Fibroblast of lung (primary cell): ENCODE data around the gene CA6.

Experiments used
- EZH2 ChIP-seq: IDR thresholded peaks from 2 replicates; pipeline ENCODE4 v1.5.1; 2012; ENCODE audit warnings: low read length, control low read depth, mild to moderate bottlenecking; ENCODE audit errors: missing control alignments
- TF ChIP-seq, protein P1 (sequence below), 2 donors: IDR thresholded peaks in 1 of 2; conservative IDR thresholded peaks in 1 of 2; 1 replicate in 1 of 2; 2 replicates in 1 of 2; pipeline ENCODE4 v1.5.1; 2011 to 2012; ENCODE audit warnings: low read length in 2 of 2, control low read depth in 1 of 2, inconsistent platforms in 1 of 2, low read depth in 1 of 2, mild to moderate bottlenecking in 1 of 2

- TF ChIP-seq, protein P1, sequence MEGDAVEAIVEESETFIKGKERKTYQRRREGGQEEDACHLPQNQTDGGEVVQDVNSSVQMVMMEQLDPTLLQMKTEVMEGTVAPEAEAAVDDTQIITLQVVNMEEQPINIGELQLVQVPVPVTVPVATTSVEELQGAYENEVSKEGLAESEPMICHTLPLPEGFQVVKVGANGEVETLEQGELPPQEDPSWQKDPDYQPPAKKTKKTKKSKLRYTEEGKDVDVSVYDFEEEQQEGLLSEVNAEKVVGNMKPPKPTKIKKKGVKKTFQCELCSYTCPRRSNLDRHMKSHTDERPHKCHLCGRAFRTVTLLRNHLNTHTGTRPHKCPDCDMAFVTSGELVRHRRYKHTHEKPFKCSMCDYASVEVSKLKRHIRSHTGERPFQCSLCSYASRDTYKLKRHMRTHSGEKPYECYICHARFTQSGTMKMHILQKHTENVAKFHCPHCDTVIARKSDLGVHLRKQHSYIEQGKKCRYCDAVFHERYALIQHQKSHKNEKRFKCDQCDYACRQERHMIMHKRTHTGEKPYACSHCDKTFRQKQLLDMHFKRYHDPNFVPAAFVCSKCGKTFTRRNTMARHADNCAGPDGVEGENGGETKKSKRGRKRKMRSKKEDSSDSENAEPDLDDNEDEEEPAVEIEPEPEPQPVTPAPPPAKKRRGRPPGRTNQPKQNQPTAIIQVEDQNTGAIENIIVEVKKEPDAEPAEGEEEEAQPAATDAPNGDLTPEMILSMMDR (conservative IDR thresholded peaks at IDR 0.05 in 1 of 2, IDR thresholded peaks at IDR 0.05 in 1 of 2; ENCODE audit: low read depth in 1 of 2, low read length in 2 of 2) = no peak
- TF ChIP-seq EZH2 = no peak
Measured at GRCh38 chr1:9006956-9007615, 61.4 kb downstream of the CA6 start.
